HTERT RPE-1 (cell line): ENCODE measurements around the gene HMG20A.
"Not testable (repeated sequence)": the region's sequence is repeated elsewhere in the genome, so short reads cannot be mapped to it uniquely, and the experiment has no call there.

ENCODE experiments used
- in situ Hi-C: fragments of 300-500 bp; cut with MboI; formaldehyde crosslinking; loops from 4 replicates; pipeline ENCODE4 v1.14.3; 2020; ENCODE audit warnings: low sequenced_read_pairs

Gene HMG20A

DNA sequence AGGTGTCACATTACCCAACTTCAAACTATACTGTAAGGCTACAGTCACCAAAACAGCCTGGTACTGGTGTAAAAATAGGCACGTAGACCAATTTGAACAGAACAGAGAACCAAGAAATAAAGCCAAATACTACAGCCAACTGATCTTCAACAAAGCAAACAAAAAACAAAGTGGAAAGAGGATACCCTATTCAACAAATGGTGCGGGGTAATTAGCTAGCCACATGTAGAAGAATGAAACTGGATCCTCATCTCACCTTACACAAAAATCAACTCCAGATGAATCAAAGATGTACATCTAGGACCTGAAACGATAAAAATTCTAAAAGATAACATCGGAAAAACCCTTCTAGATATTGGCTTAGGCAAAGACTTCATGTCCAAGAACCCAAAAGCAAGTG lies 13.8 kb upstream of the HMG20A start:
- in situ Hi-C loops: no loop called here

DNA sequence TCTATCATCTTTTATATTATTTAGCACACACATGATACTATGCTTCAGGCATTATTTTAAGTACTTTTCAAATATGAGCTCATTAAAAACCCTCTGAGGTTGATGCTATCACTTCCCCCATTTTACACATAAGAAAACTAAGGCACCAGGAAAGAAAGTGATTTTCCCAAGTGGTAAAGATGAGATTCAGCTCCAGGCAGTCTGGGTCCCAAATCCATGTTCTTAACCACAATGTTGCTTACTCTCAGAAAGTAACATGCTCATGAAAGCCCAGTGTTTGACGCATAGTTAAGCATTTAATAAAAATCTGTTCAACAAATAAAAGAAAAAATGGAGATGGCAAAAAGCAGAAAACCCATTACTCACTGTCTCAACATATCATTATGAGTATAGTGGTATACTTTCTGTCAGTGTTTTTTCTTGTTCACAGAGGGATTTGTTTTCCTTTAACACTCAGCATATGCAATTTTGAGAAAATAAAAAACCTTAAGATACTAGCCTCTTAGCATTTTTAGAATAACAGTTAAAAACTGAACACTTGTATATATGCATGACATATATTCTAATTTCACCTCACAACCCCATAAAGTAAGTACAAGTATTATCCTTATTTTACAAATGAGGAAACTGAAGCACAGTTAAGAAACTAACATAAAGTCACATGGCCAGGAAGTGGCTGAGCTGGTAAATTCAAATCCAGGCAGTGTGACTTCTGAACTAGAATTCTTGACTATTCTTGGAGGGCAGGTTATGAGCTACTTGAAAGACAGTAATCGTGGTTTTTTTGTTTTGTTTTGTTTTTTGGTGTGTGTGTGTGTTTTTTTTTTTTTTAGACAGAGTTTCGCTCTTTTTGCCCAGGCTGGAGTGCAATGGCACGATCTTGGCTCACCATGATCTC lies 11.2 kb upstream of the HMG20A start:
- in situ Hi-C loops: no loop called here

DNA sequence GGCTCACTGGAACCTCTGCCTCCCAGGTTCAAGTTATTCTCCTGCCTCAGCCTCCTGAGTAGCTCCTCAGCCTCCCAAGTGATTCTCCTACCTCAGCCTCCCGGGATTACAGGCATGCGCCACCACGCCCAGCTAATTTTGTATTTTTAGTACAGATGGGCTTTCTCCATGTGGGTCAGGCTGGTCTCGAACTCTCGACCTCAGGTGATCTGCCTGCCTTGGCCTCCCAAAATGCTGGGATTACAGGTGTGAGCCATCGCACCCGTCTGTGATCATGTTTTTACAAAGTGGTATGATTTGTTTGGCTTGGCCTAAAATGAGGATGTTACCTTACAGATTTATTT lies 10.6 kb upstream of the HMG20A start:
- in situ Hi-C loops: not testable (repeated sequence)

- in situ Hi-C loops: no loop called here
Observed at GRCh38 chr15:77410701-77411618, 9.7 kb upstream of the HMG20A start.

DNA sequence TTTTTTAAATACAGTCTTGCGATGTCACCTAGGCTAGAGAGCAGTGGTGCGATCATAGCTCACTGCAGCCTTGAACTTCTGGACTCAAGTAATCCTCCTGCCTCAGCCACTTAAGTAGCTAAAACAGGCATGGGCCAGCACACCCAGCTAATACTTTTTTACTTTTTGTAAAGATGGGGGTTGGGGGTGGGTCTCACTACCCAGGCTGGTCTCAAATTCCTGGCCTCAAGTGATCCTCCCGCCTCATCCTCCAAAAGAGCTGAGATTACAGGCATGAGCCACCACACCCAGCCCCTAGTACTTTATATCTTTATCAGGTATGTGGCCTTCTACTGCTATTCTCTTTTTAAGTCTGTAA lies 9.1 kb upstream of the HMG20A start:
- in situ Hi-C loops: no loop called here

DNA sequence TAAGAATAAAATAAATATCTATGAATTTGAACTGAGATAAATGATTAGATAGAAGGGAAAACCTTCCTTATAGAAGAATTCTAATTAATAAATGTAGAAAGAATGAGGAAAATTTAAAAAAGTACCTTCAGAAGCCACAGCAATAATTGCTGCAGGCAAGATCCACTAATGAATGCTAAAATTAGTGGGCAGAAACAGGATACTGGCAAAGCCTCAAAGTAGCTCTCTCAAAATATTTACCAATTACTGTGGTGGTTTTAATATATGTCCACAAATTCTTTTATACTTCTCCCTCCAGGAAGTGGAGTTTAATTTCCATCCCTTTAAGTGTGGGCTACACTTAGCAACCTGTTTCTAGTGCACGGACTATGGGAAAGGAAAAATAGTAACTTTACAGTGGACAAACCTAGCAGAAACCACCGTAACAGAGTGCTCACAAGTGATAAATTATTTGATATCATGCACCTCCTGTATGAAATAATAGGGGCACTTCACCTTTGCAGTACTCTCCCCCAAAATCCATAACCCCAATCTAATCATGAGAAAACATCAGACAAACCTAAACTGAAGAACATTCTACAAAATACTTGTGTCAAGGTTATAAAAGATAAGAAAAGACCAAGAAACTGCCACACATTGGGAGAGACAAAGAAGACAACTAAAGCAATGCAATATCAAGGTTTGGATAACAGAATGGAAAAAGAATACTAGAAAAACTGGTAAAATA lies 7.6 kb upstream of the HMG20A start:
- in situ Hi-C loops: no loop called here

DNA sequence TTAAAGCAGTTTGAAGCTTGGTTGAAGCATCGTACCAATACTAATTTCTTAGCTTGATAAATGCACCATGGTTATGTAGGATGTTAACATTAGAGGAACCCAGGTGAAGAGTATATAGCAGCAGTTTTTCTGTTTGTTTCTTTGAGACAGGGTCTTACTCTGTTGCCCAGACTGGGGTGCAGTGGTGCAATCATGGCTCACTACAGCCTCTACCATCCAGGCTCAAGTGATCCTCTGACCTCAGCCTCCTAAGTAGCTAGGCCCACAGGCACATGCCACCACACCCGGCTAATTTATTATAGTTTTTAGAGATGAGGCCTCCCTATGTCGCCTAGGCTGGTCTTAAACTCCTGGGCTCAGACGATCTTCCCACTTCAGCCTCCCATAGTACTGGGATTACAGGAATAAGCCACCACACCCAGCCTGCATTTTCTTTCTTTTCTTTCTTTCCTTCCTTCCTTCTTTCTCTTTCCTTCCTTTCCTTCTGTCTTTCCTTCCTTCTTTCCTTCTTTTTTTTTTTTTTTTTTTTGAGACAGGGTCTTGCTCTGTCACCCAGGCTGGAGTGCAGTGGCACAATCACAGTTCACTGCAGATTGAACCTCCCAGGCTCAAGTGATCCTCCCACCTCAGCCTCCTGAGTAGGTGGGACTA lies 6.9 kb upstream of the HMG20A start:
- in situ Hi-C loops: no loop called here

DNA sequence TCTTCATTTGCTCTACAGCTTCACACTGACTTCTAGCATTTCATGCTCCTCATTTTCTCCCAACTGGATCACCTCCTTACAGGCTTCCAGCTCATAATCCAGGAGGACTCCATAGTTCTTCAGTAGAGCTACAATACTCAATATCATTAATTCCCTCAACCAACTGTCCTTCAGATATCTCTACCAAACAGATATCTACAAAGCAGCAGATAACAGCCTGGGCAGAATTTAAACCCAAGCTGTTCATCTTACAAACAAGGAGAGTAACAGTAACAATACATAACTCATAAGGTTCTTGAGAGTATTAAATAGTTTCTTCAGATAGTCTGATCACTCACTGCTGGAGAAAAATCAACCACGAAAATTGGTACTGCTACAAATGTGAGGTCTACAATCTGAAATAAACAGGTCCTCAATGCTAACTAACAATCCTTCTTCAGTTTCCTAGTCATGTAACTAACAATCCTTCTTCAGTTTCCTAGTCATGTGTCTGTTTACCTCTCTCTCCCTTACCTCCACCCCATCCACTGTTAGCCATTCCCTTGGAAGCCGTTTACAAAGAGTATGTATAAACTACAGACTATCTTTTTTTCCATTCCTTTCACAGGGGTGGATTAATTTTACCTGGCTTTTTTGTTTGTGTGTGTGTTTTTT lies 5.8 kb upstream of the HMG20A start:
- in situ Hi-C loops: no loop called here

DNA sequence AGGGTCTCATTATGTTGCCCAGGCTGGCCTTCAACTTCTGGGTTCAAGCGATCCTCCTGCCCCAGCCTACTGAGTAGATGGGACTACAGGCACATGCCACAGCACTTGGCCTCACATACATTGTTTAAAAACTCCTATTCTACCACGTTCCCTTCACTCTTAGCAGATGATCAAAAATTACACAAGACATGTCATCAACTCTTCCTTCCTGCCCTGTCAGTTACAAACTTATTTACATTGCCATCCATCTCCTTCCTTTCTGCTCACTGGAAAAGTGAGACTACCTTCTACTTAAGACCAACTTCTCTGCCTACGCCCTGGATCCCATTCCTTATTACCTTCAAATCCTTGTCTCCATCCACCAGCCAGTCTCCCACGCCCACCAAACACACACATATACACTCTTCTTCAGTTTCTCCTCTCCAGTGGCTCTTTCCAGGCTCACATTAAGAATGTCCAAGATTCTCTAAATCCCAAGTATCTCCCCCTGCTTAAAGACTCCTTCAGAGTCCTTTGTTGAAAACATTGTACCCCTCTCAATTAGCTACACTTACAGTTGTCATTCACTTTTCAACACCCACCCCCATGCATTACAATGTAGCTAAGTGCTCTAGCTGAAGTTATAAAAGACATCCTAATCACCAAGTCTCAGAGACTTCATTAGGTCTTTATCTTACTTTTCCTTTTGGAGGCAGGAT lies 5.1 kb upstream of the HMG20A start:
- in situ Hi-C loops: no loop called here

GRCh38 chr15:77416148-77416455 lies 4.6 kb upstream of the HMG20A start:
- in situ Hi-C loops: no loop called here

GRCh38 chr15:77416954-77417353 lies 3.7 kb upstream of the HMG20A start:
- in situ Hi-C loops: no loop called here

DNA sequence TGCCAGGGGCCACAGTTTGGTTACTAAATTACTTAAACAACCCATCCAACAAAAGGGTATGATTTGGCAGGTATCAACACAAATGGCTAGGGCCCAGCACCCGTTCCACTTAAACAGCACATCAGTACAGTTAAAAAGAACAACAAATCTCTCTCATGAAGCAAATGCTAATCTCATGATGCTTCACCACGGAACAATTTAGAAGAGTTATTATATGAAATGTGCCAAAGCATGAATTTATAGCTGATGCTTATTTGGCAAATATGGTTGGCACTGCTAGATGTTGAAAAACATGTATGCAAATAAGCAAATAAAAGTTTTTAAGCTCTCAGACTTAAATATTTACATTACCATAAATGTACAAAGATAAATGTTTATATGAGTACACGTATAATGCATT lies 3.1 kb upstream of the HMG20A start:
- in situ Hi-C loops: no loop called here

DNA sequence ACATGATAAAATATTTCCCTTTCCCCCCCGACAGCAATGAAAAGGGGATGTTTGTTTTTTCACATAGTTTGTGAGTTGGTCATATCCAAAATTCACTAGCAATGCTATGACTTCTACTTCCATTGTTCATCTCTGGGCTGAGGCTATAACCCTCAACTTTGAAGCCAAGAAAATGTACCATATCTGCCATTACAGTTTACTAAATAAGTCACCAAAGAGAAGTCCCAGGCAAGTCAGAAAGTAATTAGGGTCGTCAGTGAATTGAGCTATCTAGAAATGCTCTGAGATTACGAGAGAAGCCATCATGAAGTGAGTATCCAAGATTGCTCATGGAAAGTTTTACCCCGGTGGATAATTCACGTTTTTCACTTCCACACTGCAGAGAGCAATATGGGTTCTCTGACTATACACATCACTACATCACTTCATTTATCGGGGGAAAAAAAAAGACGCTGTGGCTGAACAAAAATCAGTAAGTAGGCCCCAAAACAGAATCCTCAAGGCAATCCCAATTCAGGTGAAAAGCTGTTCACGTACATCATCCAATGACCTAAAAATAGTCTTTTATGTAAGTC lies 2.2 kb upstream of the HMG20A start:
- in situ Hi-C loops: no loop called here

DNA sequence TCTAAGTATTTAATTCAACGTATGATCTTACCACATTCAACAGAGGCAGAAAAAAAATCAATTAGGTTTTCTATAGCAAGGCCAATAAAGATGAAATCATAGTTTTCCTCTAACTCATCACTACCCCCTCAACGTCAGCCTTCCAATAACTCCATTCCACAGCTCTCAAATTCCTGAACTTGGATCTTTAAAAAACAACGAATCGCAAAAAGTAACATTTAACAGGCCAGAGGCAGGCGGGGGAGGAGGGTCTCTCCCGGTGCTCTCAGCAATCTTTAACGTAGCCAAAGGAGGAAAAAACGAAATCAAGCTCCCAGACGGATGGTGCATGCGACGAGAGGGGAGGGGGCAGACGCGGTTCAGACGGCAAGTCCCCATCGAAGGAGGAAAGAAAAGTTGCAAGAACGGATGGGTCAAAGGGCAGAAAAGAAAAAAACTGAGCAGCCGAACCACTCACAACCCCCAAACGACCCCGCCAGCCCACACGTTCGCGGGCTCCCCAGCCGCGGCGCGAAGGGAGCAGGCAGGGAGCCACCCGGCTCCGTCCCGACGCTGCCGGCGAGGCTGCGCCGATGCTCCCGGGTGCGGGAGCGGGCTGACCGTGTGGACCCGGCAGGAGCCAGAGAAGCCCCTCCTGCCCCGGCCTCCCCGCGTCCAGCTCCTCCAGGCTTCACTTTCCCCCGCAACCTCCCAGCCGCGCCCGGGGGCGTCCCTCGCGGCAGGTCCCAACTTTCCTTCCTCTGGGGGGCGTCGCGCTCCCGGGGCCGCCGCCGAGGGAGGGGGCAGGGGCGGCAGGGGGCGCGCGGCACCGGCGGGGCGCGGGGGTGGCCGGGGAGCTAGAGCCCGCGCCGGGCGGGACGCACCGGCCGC lies 1.5 kb upstream of the HMG20A start:
- in situ Hi-C loops: no loop called here

DNA sequence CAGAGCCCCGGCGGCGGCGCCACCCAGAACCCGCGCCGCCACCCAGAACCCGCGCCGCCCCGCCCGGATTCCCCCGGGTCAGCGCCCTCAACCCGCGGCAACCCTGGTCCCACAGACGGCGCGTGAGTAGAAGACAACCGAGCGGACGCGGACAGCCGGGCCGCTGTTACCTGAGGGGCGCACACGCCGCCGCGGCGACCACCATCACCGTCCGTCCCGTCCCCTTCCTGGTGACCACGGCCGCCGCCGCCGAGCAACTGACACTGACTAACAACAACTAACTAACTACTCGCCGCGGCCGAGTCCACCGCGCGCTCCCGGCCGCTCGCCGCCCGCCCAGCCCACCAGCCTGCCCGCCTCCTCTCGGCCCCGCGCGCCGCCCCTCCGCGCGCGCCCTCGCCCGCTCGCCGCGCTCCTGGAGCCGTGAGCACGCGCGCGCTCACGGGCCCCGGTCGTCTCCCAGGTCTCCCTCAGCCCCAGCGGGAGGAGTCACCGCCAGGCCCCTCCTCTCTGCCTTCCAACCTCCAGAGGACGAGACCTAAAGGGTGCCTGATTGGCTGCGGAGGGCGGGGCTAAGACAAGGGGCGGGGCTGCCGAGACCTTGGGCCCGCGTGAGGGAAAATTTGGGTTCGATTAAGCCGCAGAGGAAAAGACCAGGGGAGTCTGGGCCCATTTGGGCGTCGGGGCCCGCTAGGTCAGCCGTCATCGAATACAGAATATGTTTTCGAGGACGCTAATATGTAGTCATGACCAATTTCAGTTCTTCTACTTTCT lies 665 bp upstream of the HMG20A start, which contains the start of gene PEAK1:
Gene PEAK1, minus strand, starts transcription at position 269 of the 774 bp plus-strand sequence. CDS start 238,178 bp downstream, outside the sequence.
- in situ Hi-C loops: no loop called here

DNA sequence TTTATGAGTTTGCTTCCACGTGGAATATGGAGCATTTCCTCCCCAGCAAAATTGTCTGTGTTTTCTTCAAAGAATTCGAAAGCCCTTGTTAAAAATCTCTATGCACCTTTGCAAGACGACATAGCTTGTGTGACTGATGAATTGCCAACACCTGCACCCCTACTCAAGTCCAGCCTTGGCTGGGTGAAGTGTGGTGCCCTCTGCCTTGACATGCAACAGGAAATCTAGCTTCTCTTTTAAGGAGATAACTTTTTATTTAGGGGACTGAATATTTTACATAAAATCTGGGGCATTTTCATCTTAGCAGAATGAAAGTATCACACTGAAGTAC lies 647 bp downstream of the HMG20A start:
- in situ Hi-C loops: no loop called here

DNA sequence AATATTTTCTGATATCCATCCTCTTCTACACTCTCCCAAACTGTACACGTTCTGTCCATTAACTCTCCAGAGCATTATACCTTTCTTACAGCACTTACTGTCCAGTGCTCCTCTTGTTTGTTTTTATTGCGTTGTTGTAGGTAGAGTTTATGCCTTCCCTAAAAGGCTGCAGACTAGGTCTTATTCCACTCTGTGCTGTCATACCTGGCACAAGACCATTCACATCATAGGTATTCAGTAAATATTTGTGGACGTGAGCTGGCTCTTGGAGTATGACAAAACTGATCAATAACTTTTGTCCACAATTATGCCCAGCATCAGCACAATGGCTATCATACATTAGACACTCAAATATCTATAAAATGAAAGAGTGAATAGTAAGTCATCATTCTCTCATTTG lies 4.4 kb downstream of the HMG20A start:
- in situ Hi-C loops: no loop called here

GRCh38 chr15:77426377-77426776 lies 5.7 kb downstream of the HMG20A start:
- in situ Hi-C loops: no loop called here
